GM19238 (cell line): ENCODE data around the gene EFHB.
"Not testable (repeated sequence)": the region's sequence is repeated elsewhere in the genome, so short reads cannot be mapped to it uniquely, and the experiment has no call there.

ENCODE experiments used
- DNase-seq: peaks from one replicate; pipeline ENCODE4 v3.0.0; 2011; ENCODE audit warnings: low spot score; ENCODE audit not compliant: insufficient read length

Gene EFHB

GRCh38 chr3:19931180-19931692, 2.8 kb downstream of the EFHB start:
- peak; percentile 13 for DNase-seq

GRCh38 chr3:19920401-19921080, 13.5 kb downstream of the EFHB start:
- DNase-seq, result no peak

DNA sequence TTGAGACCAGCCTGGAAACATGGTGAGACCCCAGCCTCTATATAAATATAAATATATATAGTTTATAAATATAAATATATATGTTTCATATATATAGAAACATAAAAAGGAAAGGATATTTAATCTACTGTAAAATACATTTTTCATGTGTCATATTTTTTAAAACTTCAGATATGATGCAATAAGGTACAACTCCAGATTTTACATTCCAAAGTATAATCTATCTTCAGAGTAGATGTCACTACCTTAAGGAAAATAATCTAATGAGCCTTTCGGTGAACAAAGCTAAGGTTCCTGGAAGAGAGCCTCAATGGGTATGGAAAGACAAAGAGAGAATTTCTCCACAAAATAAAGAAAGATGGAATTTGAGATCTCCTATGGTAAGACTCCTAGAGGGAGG, 16.9 kb downstream of the EFHB start:
- DNase-seq, result no peak

- DNase-seq, result no peak
Observed at GRCh38 chr3:19911452-19911851, 22.6 kb downstream of the EFHB start.

DNA sequence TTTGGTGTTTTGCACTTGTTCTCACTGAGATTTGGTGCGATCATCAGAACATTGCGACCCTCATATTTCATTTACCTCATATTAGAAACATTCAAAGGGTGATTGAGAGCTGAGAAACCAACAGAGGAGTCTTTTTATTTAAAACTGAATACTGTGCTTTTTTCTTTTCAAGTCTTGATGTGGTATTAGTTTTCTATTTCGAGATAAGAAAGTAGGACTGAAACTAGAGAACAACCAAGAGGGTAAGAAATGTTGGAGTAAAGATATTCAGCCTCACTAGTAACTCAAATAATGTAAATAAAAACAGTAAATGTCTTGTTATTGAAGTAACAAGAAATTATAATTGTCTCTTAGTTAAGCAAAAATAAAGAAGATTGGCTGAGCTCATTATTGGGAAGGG, 26.5 kb downstream of the EFHB start:
- DNase-seq, result no peak

GRCh38 chr3:19903649-19904048, 30.4 kb downstream of the EFHB start:
- DNase-seq, result no peak

GRCh38 chr3:19901918-19902317, 32.1 kb downstream of the EFHB start:
- DNase-seq, result no peak

GRCh38 chr3:19901337-19901736, 32.7 kb downstream of the EFHB start:
- DNase-seq, result no peak

- not testable (repeated sequence) for DNase-seq
Observed at GRCh38 chr3:19899833-19900232, 34.2 kb downstream of the EFHB start.

DNA sequence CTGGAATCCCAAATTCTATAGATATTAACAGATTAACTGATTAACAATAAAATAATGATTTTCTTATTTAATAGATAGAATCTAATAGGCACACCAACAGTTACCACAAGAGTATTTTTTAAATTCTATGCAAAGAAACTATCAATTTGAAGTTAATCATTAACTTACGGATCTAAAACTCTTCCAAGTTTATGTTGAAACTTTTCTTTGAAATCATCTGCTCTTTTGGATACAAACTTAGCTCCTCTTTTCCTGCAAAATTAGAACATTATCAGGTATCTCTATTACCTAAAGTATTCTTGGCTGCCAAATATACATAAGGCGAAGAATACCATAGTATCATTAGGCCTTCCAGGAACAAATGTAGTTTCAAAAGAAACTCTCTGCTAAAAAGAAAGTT, 34.8 kb downstream of the EFHB start:
- DNase-seq, result no peak

- DNase-seq, result no peak
Observed at GRCh38 chr3:19898721-19899120, 35.3 kb downstream of the EFHB start.

DNA sequence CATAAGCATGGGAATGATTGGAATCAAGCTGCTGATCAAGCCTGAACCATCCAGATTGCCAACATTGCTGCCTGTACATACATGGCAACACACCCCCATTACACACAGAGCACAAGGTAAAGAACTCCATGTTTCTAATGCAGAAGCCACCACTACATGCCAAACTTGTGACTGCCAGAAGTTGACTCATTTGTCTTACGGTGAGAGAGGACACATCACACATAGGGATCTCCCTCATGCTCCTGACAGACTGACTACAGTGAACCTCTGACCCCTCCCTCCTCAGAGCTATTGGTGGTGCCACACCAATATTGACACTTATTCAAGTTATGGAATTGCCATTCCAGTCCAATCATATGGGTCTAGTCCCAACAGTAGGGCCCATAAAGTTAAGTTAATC, 42.3 kb downstream of the EFHB start:
- DNase-seq, result no peak

GRCh38 chr3:19888428-19889152, 45.4 kb downstream of the EFHB start:
- DNase-seq, result no peak

GRCh38 chr3:19887122-19887521, 46.9 kb downstream of the EFHB start:
- not testable (repeated sequence) for DNase-seq

DNA sequence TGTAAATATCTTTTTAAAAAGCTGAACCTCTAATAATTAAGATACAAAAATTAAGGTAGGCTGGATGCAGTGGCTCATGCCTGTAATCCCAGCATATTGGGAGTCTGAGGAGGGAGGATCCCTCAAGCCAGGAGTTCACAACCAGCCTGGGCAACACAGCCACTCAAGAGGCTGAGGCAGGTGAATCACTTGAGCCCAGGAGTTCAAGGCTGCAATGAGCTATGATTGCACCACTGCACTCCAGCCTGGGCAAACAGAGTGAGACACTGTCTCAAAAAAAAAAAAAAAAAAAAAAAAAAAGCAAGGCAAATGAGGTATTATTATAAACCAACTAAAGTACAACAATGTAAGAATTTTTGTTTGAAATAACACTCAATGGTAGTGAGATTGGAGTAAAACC, 47.6 kb downstream of the EFHB start:
- DNase-seq, result no peak

DNA sequence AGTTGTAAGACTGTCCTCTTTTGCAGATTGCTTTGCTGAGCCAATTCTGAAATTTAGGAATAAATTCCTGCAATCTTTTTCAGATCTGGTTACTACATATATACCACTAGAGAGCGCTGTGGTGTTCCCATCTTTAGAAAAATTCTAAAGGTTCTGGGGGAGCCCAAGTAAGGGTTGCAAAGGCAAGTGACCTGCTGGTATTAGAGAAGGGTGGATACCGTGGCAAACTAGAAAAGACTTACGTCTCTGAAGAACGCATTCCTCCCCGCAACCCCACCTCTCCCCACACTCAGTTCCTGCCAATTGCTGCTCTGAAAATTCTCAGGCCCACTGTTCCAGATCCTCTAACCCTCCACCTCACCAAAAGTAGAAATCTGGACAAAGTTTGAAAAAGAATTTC, 48.5 kb downstream of the EFHB start:
- peak; percentile 8 for DNase-seq

GRCh38 chr3:19881852-19882251, 52.2 kb downstream of the EFHB start:
- no peak for DNase-seq

GRCh38 chr3:19881036-19881435, 53.0 kb downstream of the EFHB start:
- DNase-seq, result no peak

- no peak for DNase-seq
Observed at GRCh38 chr3:19877656-19878055, 56.4 kb downstream of the EFHB start.

- DNase-seq, result no peak
Observed at GRCh38 chr3:19866751-19867347, 67.2 kb downstream of the EFHB start.

- DNase-seq, result not testable (repeated sequence)
Observed at GRCh38 chr3:19855318-19855717, 78.7 kb downstream of the EFHB start.

DNA sequence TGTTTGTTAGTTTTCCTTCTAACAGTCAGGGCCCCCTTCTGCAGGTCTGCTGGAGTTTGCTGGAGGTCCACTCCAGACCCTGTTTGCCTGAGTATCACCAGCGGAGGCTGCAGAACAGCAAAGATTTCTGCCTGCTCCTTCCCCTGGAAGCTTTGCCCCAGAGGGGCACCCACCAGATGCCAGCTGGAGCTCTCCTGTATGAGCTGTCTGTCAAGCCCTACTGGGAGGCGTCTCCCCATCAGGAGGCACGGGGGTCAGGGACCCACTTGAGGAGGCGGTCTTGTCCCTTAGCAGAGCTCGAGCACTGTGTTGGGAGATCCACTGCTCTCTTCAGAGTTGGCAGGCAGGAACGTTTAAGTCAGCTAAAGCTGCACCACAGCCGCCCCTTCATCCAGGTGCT, 87.4 kb downstream of the EFHB start:
- DNase-seq, result not testable (repeated sequence)
